ENCODE measurements around the gene TTC3.

- TF ChIP-seq, protein P1, sequence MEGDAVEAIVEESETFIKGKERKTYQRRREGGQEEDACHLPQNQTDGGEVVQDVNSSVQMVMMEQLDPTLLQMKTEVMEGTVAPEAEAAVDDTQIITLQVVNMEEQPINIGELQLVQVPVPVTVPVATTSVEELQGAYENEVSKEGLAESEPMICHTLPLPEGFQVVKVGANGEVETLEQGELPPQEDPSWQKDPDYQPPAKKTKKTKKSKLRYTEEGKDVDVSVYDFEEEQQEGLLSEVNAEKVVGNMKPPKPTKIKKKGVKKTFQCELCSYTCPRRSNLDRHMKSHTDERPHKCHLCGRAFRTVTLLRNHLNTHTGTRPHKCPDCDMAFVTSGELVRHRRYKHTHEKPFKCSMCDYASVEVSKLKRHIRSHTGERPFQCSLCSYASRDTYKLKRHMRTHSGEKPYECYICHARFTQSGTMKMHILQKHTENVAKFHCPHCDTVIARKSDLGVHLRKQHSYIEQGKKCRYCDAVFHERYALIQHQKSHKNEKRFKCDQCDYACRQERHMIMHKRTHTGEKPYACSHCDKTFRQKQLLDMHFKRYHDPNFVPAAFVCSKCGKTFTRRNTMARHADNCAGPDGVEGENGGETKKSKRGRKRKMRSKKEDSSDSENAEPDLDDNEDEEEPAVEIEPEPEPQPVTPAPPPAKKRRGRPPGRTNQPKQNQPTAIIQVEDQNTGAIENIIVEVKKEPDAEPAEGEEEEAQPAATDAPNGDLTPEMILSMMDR (conservative IDR thresholded peaks at IDR 0.05; ENCODE audit: low read length): no peak
- no peak for TF ChIP-seq EZH2phosphoT487 (IDR thresholded peaks at IDR 0.05; ENCODE audit: borderline replicate concordance, low read depth, low read length)
Observed at GRCh38 chr21:37176716-37177115, 103.7 kb downstream of the TTC3 start.
